B cell (primary cell): Measurements from ENCODE around the gene CALR.

Experiments used
- EZH2 ChIP-seq: IDR thresholded peaks from 2 replicates; pipeline ENCODE4 v1.6.1; 2012; ENCODE audit warnings: borderline replicate concordance, low read depth, mild to moderate bottlenecking, moderate library complexity, low read length; ENCODE audit not compliant: insufficient read depth, poor library complexity, severe bottlenecking
- TF ChIP-seq, protein P1 (sequence below): fragments of 200-600 bp; IDR thresholded peaks from one replicate; pipeline ENCODE4 v1.8.0; 2022; ENCODE audit warnings: antibody characterized with exemption, mild to moderate bottlenecking

DNA sequence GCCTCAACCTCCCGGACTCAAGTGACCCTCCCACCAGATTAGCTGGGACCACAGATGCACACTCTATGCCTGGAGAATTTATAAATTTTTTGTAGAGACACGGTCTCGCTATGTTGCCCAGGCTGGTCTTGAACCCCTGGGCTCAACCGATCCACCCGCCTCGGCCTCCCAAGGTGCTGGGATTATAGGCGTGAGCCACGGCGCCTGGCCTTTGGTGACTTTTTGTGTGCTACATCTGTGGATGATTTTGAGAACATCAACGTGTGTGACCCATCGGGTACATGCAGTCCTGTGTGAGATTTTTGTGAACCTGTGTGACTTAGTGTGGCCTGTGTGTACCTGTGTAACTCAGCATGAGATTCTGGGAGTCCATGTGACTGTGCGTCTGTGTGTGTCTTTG, 48.3 kb downstream of the CALR start:
- TF ChIP-seq, protein P1, sequence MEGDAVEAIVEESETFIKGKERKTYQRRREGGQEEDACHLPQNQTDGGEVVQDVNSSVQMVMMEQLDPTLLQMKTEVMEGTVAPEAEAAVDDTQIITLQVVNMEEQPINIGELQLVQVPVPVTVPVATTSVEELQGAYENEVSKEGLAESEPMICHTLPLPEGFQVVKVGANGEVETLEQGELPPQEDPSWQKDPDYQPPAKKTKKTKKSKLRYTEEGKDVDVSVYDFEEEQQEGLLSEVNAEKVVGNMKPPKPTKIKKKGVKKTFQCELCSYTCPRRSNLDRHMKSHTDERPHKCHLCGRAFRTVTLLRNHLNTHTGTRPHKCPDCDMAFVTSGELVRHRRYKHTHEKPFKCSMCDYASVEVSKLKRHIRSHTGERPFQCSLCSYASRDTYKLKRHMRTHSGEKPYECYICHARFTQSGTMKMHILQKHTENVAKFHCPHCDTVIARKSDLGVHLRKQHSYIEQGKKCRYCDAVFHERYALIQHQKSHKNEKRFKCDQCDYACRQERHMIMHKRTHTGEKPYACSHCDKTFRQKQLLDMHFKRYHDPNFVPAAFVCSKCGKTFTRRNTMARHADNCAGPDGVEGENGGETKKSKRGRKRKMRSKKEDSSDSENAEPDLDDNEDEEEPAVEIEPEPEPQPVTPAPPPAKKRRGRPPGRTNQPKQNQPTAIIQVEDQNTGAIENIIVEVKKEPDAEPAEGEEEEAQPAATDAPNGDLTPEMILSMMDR: no peak
- TF ChIP-seq EZH2: no peak
